HAP-1 (cell line): ENCODE measurements around the gene NECAB3.

ENCODE experiments used
- DNase-seq, 2 experiments: peaks; one replicate each; pipeline ENCODE4 v3.0.0-alpha.2; 2016 to 2020; ENCODE audit warnings: low spot score in 2 of 2
- H3K27me3 ChIP-seq: fragments of 250-450 bp; sonication (Bioruptor Pico); 2 replicates; pipeline ENCODE4 v1.5.1; 2020; ENCODE audit warnings: low read depth, mild to moderate bottlenecking, moderate library complexity
- H3K36me3 ChIP-seq: fragments of 250-450 bp; sonication (Bioruptor Pico); replicated peaks from 2 replicates; pipeline ENCODE4 v1.5.1; 2020; ENCODE audit warnings: mild to moderate bottlenecking
- H3K4me1 ChIP-seq: fragments of 250-450 bp; sonication (Bioruptor Pico); 2 replicates; pipeline ENCODE4 v1.5.1; 2020; ENCODE audit warnings: mild to moderate bottlenecking
- H3K4me3 ChIP-seq: fragments of 250-450 bp; sonication (Bioruptor Pico); 2 replicates; pipeline ENCODE4 v1.5.1; 2020; ENCODE audit warnings: mild to moderate bottlenecking, moderate library complexity
- H3K9me3 ChIP-seq: fragments of 250-450 bp; sonication (Bioruptor Pico); 2 replicates; pipeline ENCODE4 v1.5.1; 2020; ENCODE audit warnings: mild to moderate bottlenecking, moderate library complexity
- in situ Hi-C: fragments of 300-500 bp; cut with MboI; formaldehyde crosslinking; loops from 3 replicates; pipeline ENCODE4 v1.14.3; 2020; ENCODE audit warnings: low sequenced_read_pairs, inconsistent platforms, mixed read lengths

The NECAB3 gene

DNA sequence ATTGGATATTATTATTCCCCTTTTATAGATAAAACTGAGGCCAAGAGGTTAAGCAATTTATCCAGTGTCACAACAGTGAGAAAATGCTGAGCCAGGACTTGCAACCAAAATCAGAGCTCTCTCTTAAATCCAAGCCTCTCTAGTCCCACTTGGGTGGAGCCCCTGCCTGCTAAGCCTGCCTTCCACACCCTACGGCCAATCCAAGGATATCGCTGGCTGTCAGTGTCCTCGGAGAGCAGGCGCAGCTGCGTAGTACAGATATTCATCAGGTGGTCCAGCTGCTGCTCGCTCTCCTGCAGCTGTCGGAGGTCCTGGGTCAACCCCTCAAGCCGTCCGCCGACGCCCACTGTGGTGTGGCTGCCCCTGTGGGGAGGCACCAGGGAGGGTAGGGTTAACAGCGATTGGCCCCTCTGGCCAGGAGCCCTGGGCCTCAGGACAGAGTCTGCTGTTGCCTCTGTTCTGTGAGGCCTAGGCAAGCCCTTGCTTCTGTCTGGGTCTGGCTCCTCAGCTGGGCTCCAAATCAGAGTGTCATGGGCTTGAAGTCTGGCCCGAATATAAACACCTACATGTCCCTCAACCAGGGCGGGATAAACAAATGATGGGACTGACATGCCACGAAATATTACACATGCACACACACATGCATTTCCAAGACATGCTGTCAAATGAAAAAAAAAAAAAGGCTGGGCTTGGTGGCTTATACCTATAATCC is 3.9 kb upstream of the NECAB3 start:
- Histone ChIP-seq H3K9me3 (no peaks in the 10 kb centered on the region), H3K4me3 (no peak overlapping the region), H3K27me3 (no peaks in the 10 kb centered on the region), H3K4me1 (peaks cover 9% of the 10 kb centered on the region), H3K36me3 (peaks cover 41% of the 10 kb centered on the region)
- in situ Hi-C loops, result no loop called here
- DNase-seq, result no peak

- Histone ChIP-seq H3K36me3 (peaks cover 42% of the 10 kb centered on the region), H3K4me1 (peaks cover 16% of the 10 kb centered on the region), H3K27me3 (no peaks in the 10 kb centered on the region), H3K9me3 (no peaks in the 10 kb centered on the region), H3K4me3 (no peak overlapping the region)
- no peak for DNase-seq
- in situ Hi-C loops, result no loop called here
Measured at GRCh38 chr20:33676652-33677645, 2.7 kb upstream of the NECAB3 start.

DNA sequence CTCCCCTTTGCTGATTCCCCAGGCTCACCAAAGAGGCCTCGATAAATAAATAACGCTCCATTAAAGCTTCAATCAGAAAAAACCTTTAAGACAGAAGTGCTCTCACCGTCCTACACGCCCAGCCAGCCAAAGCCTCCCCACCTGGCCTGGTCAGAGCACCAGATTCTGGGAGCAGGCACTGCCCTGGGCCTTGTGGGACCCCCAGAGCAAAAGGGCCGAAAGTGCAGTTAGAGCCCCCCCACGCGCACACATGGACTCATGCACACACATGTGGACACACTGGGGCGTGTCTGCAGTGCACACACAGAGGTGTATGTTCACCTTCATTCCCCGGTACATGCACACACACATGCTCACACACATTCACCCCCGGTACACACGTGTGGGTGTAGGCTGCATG is 1.9 kb upstream of the NECAB3 start:
- Histone ChIP-seq H3K4me1 (peaks cover 16% of the 10 kb centered on the region), H3K4me3 (no peak overlapping the region), H3K36me3 (peaks cover 51% of the 10 kb centered on the region), H3K27me3 (no peaks in the 10 kb centered on the region), H3K9me3 (no peaks in the 10 kb centered on the region)
- DNase-seq, result no peak
- in situ Hi-C loops, result no loop called here

GRCh38 chr20:33675136-33675959 is 1.1 kb upstream of the NECAB3 start:
- Histone ChIP-seq H3K27me3 (no peaks in the 10 kb centered on the region), H3K9me3 (no peaks in the 10 kb centered on the region), H3K4me3 (peak overlapping the region; percentile 26), H3K36me3 (peaks cover 56% of the 10 kb centered on the region), H3K4me1 (peaks cover 16% of the 10 kb centered on the region)
- in situ Hi-C loops, result no loop called here
- DNase-seq, result no peak

GRCh38 chr20:33673410-33674293 is 576 bp downstream of the NECAB3 start:
- no peaks in the 10 kb centered on the region for H3K27me3 ChIP-seq
- peak overlapping the region; percentile 65 for H3K4me3 ChIP-seq
- H3K4me1 ChIP-seq, result peaks cover 16% of the 10 kb centered on the region
- H3K36me3 ChIP-seq, result peaks cover 54% of the 10 kb centered on the region
- H3K9me3 ChIP-seq, result no peaks in the 10 kb centered on the region
- DNase-seq, result no peak
- in situ Hi-C loops, result no loop called here

DNA sequence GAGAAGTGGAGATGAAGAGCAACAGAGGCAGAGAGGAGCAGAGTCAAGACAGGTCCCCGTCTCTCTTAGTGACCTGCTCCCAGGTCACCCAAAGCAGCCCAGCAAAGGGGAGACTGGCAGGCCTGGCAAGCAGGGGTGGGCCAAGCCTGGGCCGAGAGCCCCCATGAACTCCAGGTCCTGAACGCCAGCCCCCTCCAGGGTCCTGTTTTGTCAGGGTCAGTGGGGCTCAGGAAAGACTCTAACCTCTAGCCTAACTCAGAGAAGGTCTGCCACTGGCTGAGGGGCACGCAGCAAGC is 1.2 kb downstream of the NECAB3 start:
- no peaks in the 10 kb centered on the region for H3K27me3 ChIP-seq
- peaks cover 16% of the 10 kb centered on the region for H3K4me1 ChIP-seq
- in situ Hi-C loops, result no loop called here
- DNase-seq, result no peak
- H3K9me3 ChIP-seq, result no peaks in the 10 kb centered on the region
- H3K36me3 ChIP-seq, result peaks cover 54% of the 10 kb centered on the region
- H3K4me3 ChIP-seq, result peak overlapping the region; percentile 65

GRCh38 chr20:33672426-33673113 is 1.7 kb downstream of the NECAB3 start:
- H3K4me3 ChIP-seq, result peak overlapping the region; percentile 65
- peak in 1 of 2 experiments; percentile 46 for DNase-seq
- H3K4me1 ChIP-seq, result peaks cover 16% of the 10 kb centered on the region
- in situ Hi-C loops, result no loop called here
- no peaks in the 10 kb centered on the region for H3K27me3 ChIP-seq
- no peaks in the 10 kb centered on the region for H3K9me3 ChIP-seq
- peaks cover 54% of the 10 kb centered on the region for H3K36me3 ChIP-seq

DNA sequence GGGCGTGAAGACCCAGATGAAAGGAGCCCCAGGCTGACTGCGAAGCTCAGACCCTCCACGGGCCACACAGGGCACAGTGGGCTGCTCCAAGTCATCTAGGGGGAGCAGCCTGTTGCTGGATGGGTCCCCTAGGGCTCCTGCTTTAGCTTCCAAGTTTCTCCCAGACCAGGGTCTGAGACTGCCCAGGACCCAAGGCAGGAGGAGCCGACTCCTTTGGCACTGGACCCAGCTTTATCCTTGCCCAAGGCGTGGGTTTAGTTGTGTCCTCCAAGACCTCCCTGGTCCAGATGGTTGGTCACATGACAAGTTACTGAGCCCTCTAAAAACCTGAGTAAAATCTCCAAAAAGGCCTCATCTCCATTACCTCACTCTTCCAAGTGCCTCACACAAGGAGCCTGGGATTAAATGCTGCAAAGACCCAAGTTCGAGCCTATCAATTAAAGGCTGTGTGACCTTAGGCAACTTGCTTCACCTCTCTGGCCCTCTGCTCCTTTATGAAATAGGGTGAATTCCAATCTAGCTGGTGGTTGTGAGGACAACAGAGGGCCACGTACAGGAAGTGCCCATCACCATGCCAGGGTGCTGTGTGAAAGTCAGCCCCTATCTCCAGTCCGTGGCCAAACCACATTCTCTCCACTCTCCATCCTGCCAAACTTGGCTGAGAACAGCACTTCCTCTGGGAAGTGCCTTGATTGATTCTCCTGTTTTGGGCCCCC is 2.5 kb downstream of the NECAB3 start:
- H3K9me3 ChIP-seq, result no peaks in the 10 kb centered on the region
- H3K27me3 ChIP-seq, result no peaks in the 10 kb centered on the region
- peaks cover 16% of the 10 kb centered on the region for H3K4me1 ChIP-seq
- no peak overlapping the region for H3K4me3 ChIP-seq
- peaks cover 54% of the 10 kb centered on the region for H3K36me3 ChIP-seq
- no peak for DNase-seq
- in situ Hi-C loops, result no loop called here

- no peak for DNase-seq
- Histone ChIP-seq H3K9me3 (no peaks in the 10 kb centered on the region), H3K4me1 (peaks cover 16% of the 10 kb centered on the region), H3K36me3 (peaks cover 47% of the 10 kb centered on the region), H3K27me3 (no peaks in the 10 kb centered on the region), H3K4me3 (no peak overlapping the region)
- in situ Hi-C loops, result no loop called here
Measured at GRCh38 chr20:33670715-33671499, 3.3 kb downstream of the NECAB3 start.

GRCh38 chr20:33669873-33670640 is 4.2 kb downstream of the NECAB3 start:
- Histone ChIP-seq H3K4me3 (no peak overlapping the region), H3K27me3 (no peaks in the 10 kb centered on the region), H3K4me1 (peaks cover 14% of the 10 kb centered on the region), H3K36me3 (peaks cover 47% of the 10 kb centered on the region), H3K9me3 (no peaks in the 10 kb centered on the region)
- in situ Hi-C loops, result no loop called here
- no peak for DNase-seq

- no peaks in the 10 kb centered on the region for H3K9me3 ChIP-seq
- peaks cover 47% of the 10 kb centered on the region for H3K36me3 ChIP-seq
- H3K27me3 ChIP-seq, result no peaks in the 10 kb centered on the region
- peaks cover 10% of the 10 kb centered on the region for H3K4me1 ChIP-seq
- in situ Hi-C loops, result no loop called here
- DNase-seq, result no peak
- H3K4me3 ChIP-seq, result no peak overlapping the region
Measured at GRCh38 chr20:33669224-33669623, 5.0 kb downstream of the NECAB3 start.
